Peyer's patch (tissue), 4 donors: ENCODE results near the gene CCDC85C.

Source experiments
- CTCF ChIP-seq, 6 experiments: fragments of 450-650 bp in 4 of 6; fragments of 200-600 bp in 2 of 6; sonication (generic) in 1 of 6; IDR thresholded peaks; one replicate each; pipeline ENCODE4 v1.5.1; 2017 to 2019; ENCODE audit warnings: antibody characterized with exemption in 6 of 6, mild to moderate bottlenecking in 3 of 6, moderate library complexity in 1 of 6
- POLR2A ChIP-seq, 2 donors: fragments of 450-650 bp; IDR thresholded peaks; one replicate each; pipeline ENCODE4 v1.5.1; 2017; ENCODE audit warnings: antibody characterized with exemption in 2 of 2, mild to moderate bottlenecking in 2 of 2, moderate library complexity in 2 of 2

- TF ChIP-seq CTCF (IDR thresholded peaks at IDR 0.05) (no peak), POLR2A (IDR thresholded peaks at IDR 0.05) (no peak)
Observed at GRCh38 chr14:99621948-99622347, 17.9 kb upstream of the CCDC85C start.
